ENCODE measurements around the gene PARVB. TPM values are rescaled to one million over a fixed set of nuclear protein-coding genes. Genes with fewer than 3 reads are reported as not detected.

Gene PARVB
- total RNA-seq, 1 donor = 23.3 TPM

- Histone ChIP-seq H3K9me3 (ENCODE audit: low read depth, low read length) (no peaks in the 10 kb centered on the region), H3K4me1 (ENCODE audit: insufficient read depth, low read length) (no peaks in the 10 kb centered on the region), H3K4me3 (ENCODE audit: low read length) (no peak overlapping the region), H3K27me3 (ENCODE audit: insufficient read depth, low read length) (no peaks in the 10 kb centered on the region)
These were observed 68.6 kb downstream of the PARVB start for GRCh38 chr22:44092636-44093220.

GRCh38 chr22:44093791-44094190 lies 69.7 kb downstream of the PARVB start:
- Histone ChIP-seq H3K4me1 (ENCODE audit: insufficient read depth, low read length) (peaks cover 3% of the 10 kb centered on the region), H3K27me3 (ENCODE audit: insufficient read depth, low read length) (no peaks in the 10 kb centered on the region), H3K9me3 (ENCODE audit: low read depth, low read length) (no peaks in the 10 kb centered on the region), H3K4me3 (ENCODE audit: low read length) (no peak overlapping the region)

DNA sequence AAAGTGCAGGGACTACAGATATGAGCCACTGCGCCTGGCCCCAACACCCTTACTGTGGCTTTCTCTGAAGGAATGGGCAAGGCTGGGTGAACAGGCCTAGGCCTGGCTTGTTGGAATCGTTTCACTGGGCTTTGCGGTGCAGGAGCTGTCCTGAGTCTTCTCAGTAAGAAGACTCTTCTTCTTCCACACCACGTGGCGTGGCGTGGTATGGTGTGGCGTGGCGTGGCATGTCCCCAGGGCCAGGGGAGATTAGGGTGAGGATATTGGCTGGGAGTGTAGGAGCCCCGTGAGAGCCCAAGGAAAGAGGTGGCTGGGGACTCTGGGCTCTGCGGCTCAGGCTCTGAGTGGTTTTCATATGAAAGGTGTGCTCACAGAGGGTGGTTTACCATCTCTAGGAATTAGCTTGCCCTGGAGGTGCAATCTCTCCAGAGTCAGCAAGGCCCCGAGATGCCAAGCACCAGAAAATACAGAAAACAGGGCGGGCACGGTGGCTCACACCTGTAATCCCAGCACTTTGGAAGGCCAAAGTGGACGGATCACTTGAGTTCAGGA lies 70.7 kb downstream of the PARVB start:
- Histone ChIP-seq H3K4me3 (ENCODE audit: low read length) (no peak overlapping the region), H3K27me3 (ENCODE audit: insufficient read depth, low read length) (no peaks in the 10 kb centered on the region), H3K9me3 (ENCODE audit: low read depth, low read length) (no peaks in the 10 kb centered on the region), H3K4me1 (ENCODE audit: insufficient read depth, low read length) (peaks cover 3% of the 10 kb centered on the region)

GRCh38 chr22:44096736-44097135 lies 72.6 kb downstream of the PARVB start:
- Histone ChIP-seq H3K4me1 (ENCODE audit: insufficient read depth, low read length) (peaks cover 3% of the 10 kb centered on the region), H3K4me3 (ENCODE audit: low read length) (no peak overlapping the region), H3K9me3 (ENCODE audit: low read depth, low read length) (no peaks in the 10 kb centered on the region), H3K27me3 (ENCODE audit: insufficient read depth, low read length) (no peaks in the 10 kb centered on the region)

GRCh38 chr22:44097263-44098020 lies 73.3 kb downstream of the PARVB start:
- Histone ChIP-seq H3K4me1 (ENCODE audit: insufficient read depth, low read length) (peaks cover 3% of the 10 kb centered on the region), H3K27me3 (ENCODE audit: insufficient read depth, low read length) (no peaks in the 10 kb centered on the region), H3K4me3 (ENCODE audit: low read length) (no peak overlapping the region), H3K9me3 (ENCODE audit: low read depth, low read length) (no peaks in the 10 kb centered on the region)

- Histone ChIP-seq H3K4me3 (ENCODE audit: low read length) (no peak overlapping the region), H3K9me3 (ENCODE audit: low read depth, low read length) (no peaks in the 10 kb centered on the region), H3K4me1 (ENCODE audit: insufficient read depth, low read length) (peaks cover 3% of the 10 kb centered on the region), H3K27me3 (ENCODE audit: insufficient read depth, low read length) (no peaks in the 10 kb centered on the region)
These were observed 74.1 kb downstream of the PARVB start for GRCh38 chr22:44098021-44098739.

DNA sequence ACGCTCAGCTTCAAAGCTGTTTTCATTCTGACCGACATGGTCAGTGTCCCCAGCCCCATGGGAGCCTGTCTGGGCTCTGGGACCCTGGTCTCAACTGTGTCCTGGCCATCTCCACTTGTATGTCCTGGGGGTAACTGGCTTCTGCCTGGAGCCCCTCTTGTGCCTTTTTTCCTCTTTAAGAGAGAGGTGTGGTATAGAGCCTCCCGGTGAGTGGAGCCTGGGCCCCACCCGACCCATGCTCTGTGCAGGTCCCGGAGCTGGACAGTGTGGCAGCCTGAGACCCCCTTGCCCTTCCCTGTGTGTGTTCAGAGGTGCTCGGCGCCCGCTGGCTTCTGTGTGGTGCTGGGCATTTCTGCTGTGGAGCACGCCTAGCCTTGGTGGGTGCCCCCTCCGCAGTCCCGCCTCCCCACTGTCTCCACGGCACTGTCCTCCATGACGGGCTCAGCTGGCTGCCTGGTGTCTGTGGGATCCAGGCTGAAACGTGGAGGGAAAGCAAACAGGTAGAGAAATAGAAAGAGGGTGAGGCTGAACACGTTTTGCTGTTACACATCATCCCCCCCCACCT lies 74.9 kb downstream of the PARVB start:
- H3K4me1 ChIP-seq (ENCODE audit: insufficient read depth, low read length) = peaks cover 3% of the 10 kb centered on the region
- H3K9me3 ChIP-seq (ENCODE audit: low read depth, low read length) = no peaks in the 10 kb centered on the region
- H3K4me3 ChIP-seq (ENCODE audit: low read length) = no peak overlapping the region
- no peaks in the 10 kb centered on the region for H3K27me3 ChIP-seq (ENCODE audit: insufficient read depth, low read length)

- peaks cover 3% of the 10 kb centered on the region for H3K4me1 ChIP-seq (ENCODE audit: insufficient read depth, low read length)
- H3K9me3 ChIP-seq (ENCODE audit: low read depth, low read length) = no peaks in the 10 kb centered on the region
- no peak overlapping the region for H3K4me3 ChIP-seq (ENCODE audit: low read length)
- no peaks in the 10 kb centered on the region for H3K27me3 ChIP-seq (ENCODE audit: insufficient read depth, low read length)
These were observed 75.6 kb downstream of the PARVB start for GRCh38 chr22:44099696-44100095.

DNA sequence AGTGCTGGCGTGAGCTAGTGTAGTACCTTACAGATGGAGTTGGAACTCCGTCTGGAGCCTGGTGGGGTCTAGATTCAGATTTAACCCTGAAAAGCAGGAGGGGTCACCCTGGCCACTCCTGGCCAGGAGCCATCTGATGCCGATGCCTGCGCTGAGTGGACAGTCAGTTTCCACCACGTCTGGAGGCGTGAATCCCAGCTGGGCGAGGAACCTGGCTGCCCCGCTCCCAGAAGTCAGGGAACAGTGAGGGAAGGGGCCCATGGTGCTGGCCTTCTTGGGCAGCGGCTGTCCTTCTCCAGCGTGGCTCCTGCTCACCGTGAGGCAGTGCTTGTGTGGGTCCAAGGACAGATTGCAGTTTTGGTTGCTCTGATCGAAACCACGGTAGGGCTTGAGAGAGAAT lies 76.3 kb downstream of the PARVB start:
- H3K4me1 ChIP-seq (ENCODE audit: insufficient read depth, low read length) = peaks cover 3% of the 10 kb centered on the region
- H3K9me3 ChIP-seq (ENCODE audit: low read depth, low read length) = no peaks in the 10 kb centered on the region
- no peaks in the 10 kb centered on the region for H3K27me3 ChIP-seq (ENCODE audit: insufficient read depth, low read length)
- H3K4me3 ChIP-seq (ENCODE audit: low read length) = no peak overlapping the region

GRCh38 chr22:44102121-44102520 lies 78.0 kb downstream of the PARVB start:
- Histone ChIP-seq H3K27me3 (ENCODE audit: insufficient read depth, low read length) (no peaks in the 10 kb centered on the region), H3K4me1 (ENCODE audit: insufficient read depth, low read length) (peaks cover 3% of the 10 kb centered on the region), H3K4me3 (ENCODE audit: low read length) (no peak overlapping the region), H3K9me3 (ENCODE audit: low read depth, low read length) (no peaks in the 10 kb centered on the region)

DNA sequence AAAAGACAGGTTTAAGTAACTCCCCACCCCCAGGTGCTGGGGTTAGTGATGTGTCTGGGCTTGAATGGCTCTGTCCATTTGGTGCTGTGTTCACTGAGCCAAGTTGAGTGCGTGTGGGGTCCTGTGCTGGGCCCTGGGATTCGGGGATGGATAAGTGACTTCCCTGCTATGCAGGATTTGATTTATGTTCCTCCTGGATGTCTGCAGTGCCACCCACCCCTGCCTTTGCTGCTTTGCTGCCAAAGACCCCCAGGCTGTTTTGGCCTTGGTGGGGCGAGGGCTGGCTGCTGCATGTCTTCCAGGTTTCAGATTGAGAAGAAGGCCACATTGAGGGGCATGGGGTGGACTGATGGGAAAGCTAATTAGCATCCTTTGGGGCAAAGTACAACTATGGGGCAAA lies 78.8 kb downstream of the PARVB start:
- H3K9me3 ChIP-seq (ENCODE audit: low read depth, low read length) = no peaks in the 10 kb centered on the region
- no peak overlapping the region for H3K4me3 ChIP-seq (ENCODE audit: low read length)
- H3K27me3 ChIP-seq (ENCODE audit: insufficient read depth, low read length) = no peaks in the 10 kb centered on the region
- peaks cover 3% of the 10 kb centered on the region for H3K4me1 ChIP-seq (ENCODE audit: insufficient read depth, low read length)

- no peaks in the 10 kb centered on the region for H3K4me1 ChIP-seq (ENCODE audit: insufficient read depth, low read length)
- no peaks in the 10 kb centered on the region for H3K9me3 ChIP-seq (ENCODE audit: low read depth, low read length)
- no peaks in the 10 kb centered on the region for H3K27me3 ChIP-seq (ENCODE audit: insufficient read depth, low read length)
- H3K4me3 ChIP-seq (ENCODE audit: low read length) = no peak overlapping the region
These were observed 79.8 kb downstream of the PARVB start for GRCh38 chr22:44103735-44104480.

GRCh38 chr22:44107340-44107739 lies 83.2 kb downstream of the PARVB start:
- Histone ChIP-seq H3K4me1 (ENCODE audit: insufficient read depth, low read length) (no peaks in the 10 kb centered on the region), H3K27me3 (ENCODE audit: insufficient read depth, low read length) (no peaks in the 10 kb centered on the region), H3K9me3 (ENCODE audit: low read depth, low read length) (no peaks in the 10 kb centered on the region), H3K4me3 (ENCODE audit: low read length) (no peak overlapping the region)

GRCh38 chr22:44108076-44108475 lies 84.0 kb downstream of the PARVB start:
- Histone ChIP-seq H3K4me1 (ENCODE audit: insufficient read depth, low read length) (no peaks in the 10 kb centered on the region), H3K4me3 (ENCODE audit: low read length) (no peak overlapping the region), H3K27me3 (ENCODE audit: insufficient read depth, low read length) (no peaks in the 10 kb centered on the region), H3K9me3 (ENCODE audit: low read depth, low read length) (no peaks in the 10 kb centered on the region)
